Endometrial microvascular endothelial cells (primary cell): ENCODE data around the gene MACROD2. TPM values are rescaled to one million over a fixed set of nuclear protein-coding genes. Genes with fewer than 3 reads are reported as not detected.
"Not testable (repeated sequence)": the region's sequence is repeated elsewhere in the genome, so short reads cannot be mapped to it uniquely, and the experiment has no call there.

ENCODE experiments used
- in situ Hi-C: cut with HindIII; loops from 2 replicates; pipeline ENCODE4 v1.10.0; 2017; ENCODE audit warnings: low sequenced_read_pairs, low pct_unique_long_range_greater_than_20kb; ENCODE audit errors: inconsistent ontology term
- total RNA-seq: library from RNA; depleted of rRNA; stranded (reverse); fragments of >200 nt; gene quantifications from one replicate; pipeline ENCODE4 v1.2.3, GENCODE V29; 2015; ENCODE audit errors: inconsistent ontology term

The MACROD2 gene
- total RNA-seq, 1 donor from 2014 or later, result not detected

GRCh38 chr20:15506311-15506710, 1511.0 kb downstream of the MACROD2 start:
- in situ Hi-C loops, result no loop called here

DNA sequence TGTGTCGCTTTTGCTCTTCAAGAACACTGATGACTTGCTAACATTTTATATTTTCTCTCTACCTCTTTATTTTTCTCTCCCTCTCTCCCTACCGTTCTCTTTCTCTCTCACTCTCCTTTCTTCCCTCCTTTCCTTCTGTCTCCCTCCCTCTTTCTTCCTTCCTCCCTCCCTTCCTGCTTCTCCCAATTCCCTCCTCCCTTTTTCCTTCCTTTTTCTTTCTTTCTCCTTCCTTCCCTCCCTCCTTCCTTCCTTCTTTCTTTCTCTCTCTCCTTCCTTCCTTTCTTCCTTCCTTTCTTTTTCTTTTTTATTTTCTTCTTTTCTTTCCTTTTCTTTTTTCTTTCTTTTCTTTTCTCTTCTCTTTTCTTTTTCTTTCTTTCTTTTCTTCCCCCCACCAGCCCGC, 1511.8 kb downstream of the MACROD2 start:
- in situ Hi-C loops, result no loop called here

DNA sequence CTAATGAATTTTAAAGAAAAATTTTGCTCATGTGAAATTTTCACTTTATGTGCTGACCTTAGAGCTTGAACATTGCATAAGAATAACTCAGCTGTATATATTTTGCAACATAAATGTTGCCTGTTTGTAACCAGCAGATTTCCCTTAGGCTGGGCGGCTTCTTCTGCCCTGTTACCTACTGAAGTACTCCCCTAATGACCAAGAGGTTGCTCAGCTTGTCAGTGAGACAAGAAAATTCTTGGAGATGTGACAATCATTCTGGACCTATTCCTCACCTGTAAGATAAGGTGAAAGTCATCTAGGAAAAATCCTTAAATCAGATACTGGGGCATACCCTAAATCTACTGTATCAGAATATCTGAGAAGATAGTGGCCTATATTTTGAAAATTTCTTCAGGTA, 1516.2 kb downstream of the MACROD2 start:
- in situ Hi-C loops, result no loop called here

GRCh38 chr20:15512916-15513315, 1517.6 kb downstream of the MACROD2 start:
- in situ Hi-C loops, result no loop called here

DNA sequence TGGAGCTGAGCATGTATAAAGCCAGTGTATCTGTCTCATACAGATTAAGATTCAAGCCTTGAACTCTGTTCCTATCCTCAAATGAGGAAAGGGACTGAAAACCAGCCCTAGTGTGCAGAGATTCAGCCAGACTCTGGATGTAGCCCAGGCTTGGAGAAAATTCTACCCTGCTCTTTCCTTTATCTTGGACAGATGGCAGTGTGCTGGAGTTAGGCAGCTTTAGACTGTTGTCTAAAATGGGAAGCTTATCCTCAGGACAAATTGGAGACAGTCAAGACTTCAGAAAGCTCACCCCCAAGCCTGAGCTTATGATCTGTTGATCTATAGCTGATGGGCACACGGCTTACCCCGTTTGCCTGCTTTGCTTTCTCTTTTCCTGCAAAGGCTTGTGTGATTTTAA, 1520.4 kb downstream of the MACROD2 start:
- in situ Hi-C loops, result no loop called here

DNA sequence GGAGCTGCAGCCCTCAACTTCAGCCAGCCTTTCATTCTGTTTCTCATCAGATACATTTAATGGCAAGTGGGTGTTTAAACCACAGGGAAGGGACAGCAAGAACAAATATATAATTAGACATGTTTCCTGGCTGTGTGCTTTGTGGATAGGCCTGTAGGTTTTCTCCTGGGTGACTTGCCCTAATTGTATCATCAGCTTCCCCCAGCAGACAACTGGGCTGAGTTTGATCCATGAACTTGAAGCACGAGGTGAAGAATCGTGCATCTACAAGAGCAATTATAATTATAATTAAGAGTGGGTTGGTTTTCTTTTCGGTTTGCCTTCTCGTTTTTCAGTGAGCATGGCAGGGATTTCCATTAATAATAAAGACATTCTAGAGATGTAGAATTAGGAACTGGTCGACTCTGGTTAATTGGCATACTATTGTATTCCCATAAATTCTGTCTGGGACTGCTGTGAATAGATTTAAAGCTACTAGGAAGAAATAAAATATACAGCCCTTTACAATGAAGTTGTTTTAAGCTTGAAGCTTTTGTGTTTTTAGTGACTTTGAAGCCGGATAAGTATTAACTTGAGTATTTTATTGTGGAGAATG, 1525.7 kb downstream of the MACROD2 start:
- in situ Hi-C loops, result no loop called here

GRCh38 chr20:15523400-15523799, 1528.1 kb downstream of the MACROD2 start:
- in situ Hi-C loops, result no loop called here

DNA sequence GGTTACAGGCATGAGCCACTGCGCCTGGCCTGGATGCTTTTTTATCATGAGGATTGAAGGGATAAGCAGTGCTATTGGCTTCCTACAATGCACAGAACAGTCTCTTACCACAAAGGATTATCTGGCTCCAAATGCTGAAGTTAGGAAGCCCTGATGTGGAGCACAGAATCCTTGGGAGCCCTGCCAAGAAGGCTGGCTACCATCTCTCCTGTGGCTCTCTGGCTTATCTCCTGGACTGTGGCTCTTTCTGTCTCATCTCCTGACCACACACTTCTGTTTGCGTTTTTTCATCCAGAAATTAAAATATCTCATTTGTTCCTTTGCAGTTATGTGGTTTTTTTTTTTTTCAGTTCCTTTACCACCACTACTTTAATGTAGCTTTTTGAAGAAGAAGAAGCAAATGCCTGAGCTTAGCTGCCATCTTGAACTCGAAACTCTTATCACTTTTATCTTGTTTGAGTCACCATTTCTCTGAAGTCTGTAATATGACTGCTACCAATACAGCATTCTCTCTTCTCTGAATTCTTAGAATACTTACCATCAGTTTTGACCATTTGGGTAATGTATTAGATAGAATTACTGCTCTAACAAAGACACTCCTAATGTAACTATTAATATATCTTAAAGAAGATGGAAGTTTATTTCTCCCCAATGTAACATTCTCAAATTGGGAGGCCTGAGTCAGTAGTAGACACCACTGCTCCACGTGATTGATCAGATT, 1533.2 kb downstream of the MACROD2 start:
- in situ Hi-C loops, result no loop called here

DNA sequence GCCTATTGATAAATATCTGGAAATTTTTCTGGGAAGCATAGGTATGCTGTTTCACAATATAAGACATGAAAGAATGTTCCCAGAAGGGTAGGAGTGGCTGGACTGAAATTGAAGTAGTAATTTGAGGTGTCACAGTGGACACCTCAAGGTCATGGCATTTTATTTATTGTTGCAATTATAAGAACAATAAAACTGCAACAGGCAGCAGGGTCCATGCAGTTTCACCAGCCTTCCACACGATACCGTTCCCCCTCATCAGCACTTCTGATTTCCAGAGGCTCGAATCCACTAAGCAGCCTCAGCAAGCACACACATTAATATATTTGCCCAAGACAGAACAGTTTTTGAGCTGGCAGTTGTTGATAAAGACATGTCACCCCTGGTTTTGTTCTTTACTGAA, 1540.5 kb downstream of the MACROD2 start:
- in situ Hi-C loops, result no loop called here

- in situ Hi-C loops, result not testable (repeated sequence)
Measured at GRCh38 chr20:15537200-15537599, 1541.9 kb downstream of the MACROD2 start.

DNA sequence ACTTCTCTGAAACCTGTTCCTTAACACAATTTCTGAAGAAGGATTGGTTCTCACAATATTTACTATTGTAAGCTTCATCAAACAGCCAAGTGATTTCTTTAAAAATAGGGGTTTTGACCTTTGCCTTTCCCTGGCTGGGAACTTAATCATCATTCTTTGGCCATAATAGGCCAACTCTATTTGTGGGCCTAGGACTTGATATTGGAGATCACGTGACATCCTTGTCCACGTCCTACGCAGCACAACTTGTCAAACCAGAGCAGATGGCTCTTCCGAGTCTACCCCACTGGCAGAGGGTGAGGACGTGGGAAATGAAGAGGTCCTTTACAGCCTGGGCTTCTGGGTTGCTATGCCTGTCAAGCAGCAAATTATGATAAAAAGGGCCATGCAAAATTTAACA, 1547.3 kb downstream of the MACROD2 start:
- in situ Hi-C loops, result no loop called here

DNA sequence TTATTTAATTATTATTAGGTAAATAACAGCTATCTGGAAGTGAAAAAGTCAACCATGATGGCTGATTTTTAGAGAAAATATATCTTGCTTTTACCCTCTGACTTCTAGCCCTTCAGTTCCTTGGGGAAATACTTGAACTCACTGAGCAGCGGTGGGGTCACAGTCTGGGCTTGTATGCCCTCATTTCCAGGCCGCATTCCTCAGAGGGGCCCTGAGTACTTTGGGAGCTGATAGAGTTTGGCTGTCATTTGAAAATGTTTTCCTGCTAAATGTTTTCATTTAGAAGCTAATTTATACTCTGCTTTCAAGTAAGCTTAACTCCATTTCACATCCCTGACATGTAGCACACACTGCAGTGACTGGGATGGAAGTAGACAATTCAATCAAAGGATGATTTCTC, 1549.4 kb downstream of the MACROD2 start:
- in situ Hi-C loops, result no loop called here

GRCh38 chr20:15546525-15547023, 1551.3 kb downstream of the MACROD2 start:
- in situ Hi-C loops, result no loop called here

GRCh38 chr20:15547119-15547518, 1551.8 kb downstream of the MACROD2 start:
- in situ Hi-C loops, result no loop called here

GRCh38 chr20:15550116-15550870, 1555.0 kb downstream of the MACROD2 start:
- in situ Hi-C loops, result no loop called here

DNA sequence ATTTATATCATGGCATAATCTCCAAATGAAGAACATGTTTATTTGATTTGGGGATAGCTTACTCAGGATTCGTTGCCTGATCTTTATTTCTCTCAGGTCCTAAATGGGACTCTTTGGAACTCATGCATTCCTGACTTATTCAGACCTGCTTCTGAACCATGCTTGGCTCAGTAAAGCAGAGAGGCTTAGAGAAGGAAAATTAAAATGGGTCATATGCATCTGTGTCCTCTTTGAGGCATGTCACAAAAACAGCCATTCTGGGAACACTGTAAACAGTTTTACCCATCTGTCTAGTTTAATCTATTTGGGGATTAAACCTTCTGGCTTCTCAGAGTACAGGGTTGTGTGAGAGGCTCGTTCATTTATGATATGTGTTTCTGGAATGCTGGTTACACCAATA, 1560.6 kb downstream of the MACROD2 start:
- in situ Hi-C loops, result no loop called here

DNA sequence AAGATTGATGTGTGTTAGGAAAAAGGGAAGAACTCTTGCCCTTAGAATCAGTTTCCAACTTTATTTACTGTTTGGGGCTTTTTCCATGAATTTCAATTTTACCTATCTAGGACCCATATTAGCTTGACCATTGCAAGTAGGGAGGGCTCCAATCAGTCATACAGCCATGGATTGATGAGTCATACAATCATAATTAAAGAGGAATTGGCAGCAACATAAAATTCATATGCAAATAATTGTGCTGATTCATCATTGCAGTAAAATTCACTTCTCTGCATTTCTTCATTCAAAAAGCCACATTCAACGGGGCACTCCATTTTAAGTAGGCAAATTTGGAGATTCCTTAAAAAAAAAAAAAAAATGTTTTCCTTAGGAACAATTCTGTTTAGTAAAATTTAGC, 1561.6 kb downstream of the MACROD2 start:
- in situ Hi-C loops, result no loop called here

GRCh38 chr20:15561070-15561569, 1565.8 kb downstream of the MACROD2 start:
- in situ Hi-C loops, result no loop called here

DNA sequence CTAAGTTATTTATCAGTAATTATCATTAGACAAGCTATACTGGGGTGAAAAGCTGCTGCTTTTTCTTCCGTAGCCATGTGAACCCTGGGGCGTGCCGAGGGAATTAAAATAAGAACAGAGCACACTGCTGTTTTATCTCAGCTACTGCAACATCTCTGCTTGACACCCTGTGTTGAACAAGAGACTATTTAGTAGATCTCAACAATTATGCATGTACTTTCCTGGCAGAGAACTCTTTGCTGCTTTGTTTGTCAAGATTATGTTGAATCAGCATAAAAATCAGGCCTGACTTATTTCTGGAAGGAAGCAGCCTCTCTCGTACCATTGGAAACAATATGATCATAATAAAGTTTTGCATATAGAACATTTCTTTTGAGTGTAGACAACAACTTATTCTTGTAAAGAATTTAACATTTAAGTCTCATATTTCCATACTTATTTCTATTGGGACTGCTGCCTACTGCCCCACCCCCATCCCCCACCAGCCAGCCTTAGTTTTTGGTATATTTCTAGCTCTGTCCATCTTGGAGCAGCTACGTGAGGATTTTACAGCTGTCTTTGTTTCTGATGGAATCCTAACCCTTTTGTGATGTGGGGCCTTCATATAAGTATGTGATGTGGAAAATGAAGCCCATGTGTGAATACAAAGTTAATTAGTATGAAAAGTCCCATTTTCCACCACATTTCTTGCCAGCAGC, 1566.5 kb downstream of the MACROD2 start:
- in situ Hi-C loops, result no loop called here
